SIG-M5 treated with dmso at 0.1 percent for 504 hours (cell line): ENCODE data around the gene CACNG5.

ENCODE experiments used
- DNase-seq: peaks from one replicate; lab custom pipeline; 2025; ENCODE audit not compliant: unreplicated experiment; lab: John Stamatoyannopoulos, UW

CACNG5 gene

GRCh38 chr17:66819466-66819865 is 15.5 kb upstream of the CACNG5 start:
- DNase-seq, result no peak

GRCh38 chr17:66822009-66822408 is 12.9 kb upstream of the CACNG5 start:
- no peak for DNase-seq

GRCh38 chr17:66826856-66827255 is 8.1 kb upstream of the CACNG5 start:
- DNase-seq, result no peak

DNA sequence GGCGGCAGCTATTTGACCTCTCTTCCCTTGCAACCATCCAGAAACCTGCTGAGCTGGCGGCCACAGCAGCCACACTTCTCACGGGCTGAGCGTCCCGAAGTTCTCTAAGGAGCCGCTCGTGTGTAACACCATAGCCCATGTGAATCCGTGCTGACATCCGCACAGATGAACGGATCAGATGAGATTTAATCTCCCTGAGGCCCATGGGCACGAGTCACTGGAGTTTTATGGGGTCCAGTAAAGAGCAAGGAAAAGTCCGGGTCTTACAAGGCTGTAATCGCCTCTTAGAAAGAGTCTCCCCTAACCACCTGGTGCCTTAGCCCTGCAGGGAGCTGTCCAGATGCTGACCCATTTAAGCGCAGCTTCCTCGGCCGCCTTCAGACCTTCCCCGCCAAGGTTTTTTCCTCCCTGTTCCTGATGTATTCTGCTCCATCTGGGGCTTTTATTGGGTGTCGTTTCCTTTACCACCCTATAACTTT is 5.5 kb upstream of the CACNG5 start:
- DNase-seq, result peak; percentile 40

DNA sequence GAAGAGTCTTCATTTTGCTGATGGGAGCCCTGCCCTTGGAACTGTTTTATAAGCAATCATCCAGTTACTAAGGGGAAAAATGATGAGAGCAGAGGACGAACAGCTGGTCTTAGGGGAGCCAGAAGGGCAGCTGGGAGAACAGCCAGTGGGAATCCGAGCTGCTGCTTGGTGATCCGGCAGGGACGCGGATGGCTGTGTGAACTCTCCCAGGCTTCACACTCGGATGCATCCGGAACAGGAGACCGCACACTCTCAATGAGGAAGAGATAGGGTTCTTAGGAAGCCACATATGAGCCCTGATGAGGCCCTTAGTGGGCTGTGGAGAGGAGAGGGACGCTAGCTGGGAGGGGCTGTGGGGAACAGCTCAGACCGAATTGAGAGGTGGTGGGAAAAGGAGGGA is 5.0 kb upstream of the CACNG5 start:
- DNase-seq, result no peak

DNA sequence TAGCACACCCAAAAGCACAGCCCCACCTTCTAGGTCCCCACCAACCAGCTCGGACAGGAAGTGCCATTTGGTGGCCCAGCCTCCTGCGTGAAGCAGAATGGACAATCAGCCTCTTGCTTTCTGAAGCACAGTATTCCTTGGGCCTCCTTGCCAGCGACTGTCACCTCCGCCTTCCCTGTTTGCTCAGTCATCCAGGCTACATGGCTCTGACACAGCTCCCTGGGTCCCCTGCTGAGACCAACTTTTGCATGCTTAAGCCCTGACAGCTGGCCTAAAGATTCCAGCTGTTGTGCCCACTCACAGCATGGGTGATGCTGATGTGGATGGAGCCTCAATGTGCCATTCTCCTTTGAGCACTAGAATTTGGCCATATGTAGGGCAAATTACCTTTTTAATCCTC is 4.5 kb upstream of the CACNG5 start:
- no peak for DNase-seq

GRCh38 chr17:66831383-66832210 is 3.3 kb upstream of the CACNG5 start:
- no peak for DNase-seq

DNA sequence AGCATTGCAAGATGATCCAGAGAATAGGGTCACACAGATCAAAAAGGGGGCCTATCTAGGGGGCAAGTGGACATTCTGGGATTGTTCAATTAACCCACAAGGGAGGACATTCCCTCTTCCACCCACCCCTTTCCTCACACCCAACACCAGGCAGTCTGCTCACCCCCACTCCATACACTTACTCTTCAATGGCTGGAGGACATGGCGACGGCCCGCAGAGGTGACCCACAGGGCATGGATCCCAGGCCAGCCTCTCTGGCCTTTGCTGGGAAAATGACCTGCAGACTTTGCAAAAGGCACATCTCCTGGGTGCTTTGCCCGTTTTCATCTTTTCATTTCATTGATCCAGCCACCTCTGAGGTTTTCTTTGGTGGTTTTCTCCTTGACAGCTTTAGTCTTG is 1.7 kb upstream of the CACNG5 start:
- no peak for DNase-seq

DNA sequence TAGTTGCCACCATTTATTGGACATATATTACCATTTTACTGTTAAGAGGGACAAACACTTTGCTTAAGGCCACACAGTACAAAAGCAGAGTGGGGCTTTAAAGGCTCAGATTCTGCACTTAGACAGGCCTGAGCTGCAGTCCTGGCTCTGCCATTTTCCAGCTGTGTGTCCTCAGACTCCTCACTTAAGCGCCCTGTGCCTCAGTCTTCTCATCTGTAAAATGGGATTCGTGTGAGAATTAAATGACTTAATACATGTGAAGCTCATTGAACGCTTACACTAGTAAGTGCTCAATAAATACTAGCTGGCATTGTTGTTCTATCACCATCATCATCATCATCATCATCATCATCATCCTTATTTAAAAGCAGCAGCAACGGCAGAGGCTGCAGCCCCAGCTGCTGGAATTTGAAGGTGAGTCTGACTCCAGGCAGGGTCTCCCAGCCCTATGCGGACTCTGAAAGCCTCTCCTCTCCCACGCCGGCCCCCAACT is 445 bp upstream of the CACNG5 start:
- DNase-seq, result no peak

GRCh38 chr17:66835476-66835875 is 559 bp downstream of the CACNG5 start:
- DNase-seq, result no peak

GRCh38 chr17:66836063-66837005 is 1.4 kb downstream of the CACNG5 start:
- DNase-seq, result no peak

GRCh38 chr17:66837226-66837625 is 2.3 kb downstream of the CACNG5 start:
- no peak for DNase-seq

DNA sequence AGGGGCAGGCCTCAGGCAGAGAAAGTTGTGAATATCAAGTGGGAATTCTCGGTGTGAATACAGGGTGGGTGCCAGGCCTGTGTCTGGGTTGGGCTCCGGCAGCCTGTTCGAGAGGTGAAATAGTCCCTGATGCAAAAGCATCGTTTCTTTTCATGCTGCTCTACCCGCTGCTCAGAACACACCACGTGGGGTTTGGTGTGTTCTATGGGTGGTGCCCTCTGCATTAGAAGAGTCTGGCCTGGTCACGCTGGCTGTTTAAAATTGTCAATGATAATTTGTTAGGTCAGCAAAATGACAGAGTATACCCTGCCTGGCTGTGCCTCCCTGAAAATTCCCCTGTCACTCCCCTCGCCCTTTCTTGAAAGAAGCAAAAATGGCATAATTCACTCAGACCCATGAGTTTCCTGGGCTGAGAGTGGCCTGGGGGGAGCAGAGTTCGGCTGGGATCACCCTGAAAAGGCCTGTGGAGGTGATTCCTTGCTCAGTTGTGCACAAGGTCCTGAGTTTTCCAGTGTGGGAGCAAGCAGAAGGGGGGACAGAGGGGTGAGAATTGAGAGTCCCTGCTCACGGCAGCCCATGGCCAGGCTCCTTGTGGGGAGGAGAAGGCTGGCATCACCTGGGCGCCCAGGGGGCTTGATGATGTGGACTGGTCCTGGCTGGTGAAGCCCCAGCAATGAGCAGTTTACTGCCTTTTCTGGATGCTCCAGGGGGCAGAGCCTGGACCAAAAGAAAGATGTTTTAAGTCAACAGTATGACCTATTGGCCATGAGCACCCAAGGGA is 3.2 kb downstream of the CACNG5 start:
- no peak for DNase-seq

DNA sequence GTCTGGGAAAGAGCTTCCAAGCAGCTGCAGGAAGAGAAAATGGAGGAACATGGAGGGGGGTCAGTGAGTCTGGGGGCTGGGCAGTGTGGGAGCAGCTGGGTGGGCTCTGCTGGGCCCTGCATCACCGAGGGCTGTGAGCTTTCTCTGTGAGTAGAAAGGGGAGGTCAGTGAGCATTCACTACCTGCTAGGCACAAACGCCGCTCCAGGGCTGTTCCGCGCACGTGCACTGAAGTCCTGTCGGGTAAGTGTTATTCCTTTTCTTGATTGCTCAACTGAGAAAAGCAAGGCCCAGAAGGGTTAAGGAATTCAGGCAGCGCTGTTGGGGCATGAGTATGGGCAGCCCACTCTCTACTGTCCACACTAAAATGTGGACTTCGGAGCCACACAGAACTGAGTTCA is 4.7 kb downstream of the CACNG5 start:
- no peak for DNase-seq

DNA sequence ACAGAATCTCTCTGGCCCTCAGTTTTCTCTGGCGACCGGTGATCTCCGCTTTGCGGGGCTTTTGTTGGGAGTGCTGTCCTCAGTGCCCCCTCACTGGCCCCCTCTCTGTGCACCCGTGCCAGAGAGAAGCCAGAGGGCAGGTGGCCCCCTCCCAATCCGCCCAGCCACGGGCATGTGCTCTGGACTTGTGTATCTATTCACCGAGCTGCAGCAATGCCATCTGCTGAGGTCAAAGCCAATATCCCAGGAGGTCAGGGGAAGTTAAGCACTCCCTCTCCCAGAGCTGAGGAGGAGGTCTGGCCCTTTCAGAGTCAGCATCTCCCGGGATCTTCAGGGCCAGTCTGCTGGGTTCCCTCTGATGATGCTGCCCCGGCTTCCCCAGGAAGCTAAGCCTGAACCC is 5.1 kb downstream of the CACNG5 start:
- no peak for DNase-seq

- peak; percentile 20 for DNase-seq
These were observed 6.4 kb downstream of the CACNG5 start for GRCh38 chr17:66841328-66841727.

- DNase-seq, result no peak
These were observed 6.8 kb downstream of the CACNG5 start for GRCh38 chr17:66841744-66842143.

GRCh38 chr17:66842505-66842904 is 7.6 kb downstream of the CACNG5 start:
- no peak for DNase-seq

DNA sequence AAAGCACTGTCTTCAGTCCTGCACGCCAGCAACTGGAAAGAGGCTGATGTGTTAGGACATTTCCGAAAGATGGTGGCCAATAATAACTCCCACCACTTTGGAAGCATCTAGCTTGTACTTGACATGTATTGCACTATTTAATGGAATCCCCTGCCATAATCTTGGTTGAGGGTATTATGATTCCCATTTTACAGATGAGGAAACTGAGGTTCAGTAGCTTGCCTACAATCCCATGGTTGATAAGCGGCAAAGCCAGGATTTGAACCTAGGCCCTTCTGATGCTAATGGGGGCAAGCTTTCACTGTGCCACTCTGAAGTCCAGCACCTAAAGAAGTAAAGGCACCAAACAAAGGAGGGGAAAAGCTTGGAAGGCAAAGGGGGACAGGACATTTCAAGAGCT is 8.0 kb downstream of the CACNG5 start:
- no peak for DNase-seq

DNA sequence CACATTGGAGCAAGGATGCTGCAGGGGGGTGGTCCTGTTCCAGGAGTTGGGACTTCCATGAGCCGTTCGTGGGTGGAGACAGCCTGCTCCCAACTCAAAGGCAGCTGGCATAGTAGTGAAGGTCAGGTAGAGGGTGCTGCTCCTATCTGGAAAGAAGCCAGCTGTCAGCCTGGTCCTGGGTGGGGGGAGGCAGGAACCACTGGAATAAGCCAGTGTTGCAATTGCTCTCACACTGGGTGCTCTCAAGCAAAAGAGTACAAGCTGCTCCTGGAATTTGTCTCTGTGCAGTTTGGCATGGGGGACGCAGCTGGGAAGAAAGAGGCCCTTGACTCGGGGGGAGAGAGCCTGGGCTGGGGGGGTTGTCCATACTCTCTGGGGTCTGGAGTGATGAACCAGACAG is 8.7 kb downstream of the CACNG5 start:
- DNase-seq, result no peak

- no peak for DNase-seq
These were observed 12.8 kb downstream of the CACNG5 start for GRCh38 chr17:66847704-66848103.
